Measurements from ENCODE around the gene TNIP2. TPM values are rescaled to one million over a fixed set of nuclear protein-coding genes. Genes with fewer than 3 reads are reported as not detected.

The TNIP2 gene
- total and polyA plus RNA-seq, 2 of the 13 experiments (the other 11 are each of a cell fraction or from before 2014, with no cell fraction given): 25.6 to 38.0 TPM

DNA sequence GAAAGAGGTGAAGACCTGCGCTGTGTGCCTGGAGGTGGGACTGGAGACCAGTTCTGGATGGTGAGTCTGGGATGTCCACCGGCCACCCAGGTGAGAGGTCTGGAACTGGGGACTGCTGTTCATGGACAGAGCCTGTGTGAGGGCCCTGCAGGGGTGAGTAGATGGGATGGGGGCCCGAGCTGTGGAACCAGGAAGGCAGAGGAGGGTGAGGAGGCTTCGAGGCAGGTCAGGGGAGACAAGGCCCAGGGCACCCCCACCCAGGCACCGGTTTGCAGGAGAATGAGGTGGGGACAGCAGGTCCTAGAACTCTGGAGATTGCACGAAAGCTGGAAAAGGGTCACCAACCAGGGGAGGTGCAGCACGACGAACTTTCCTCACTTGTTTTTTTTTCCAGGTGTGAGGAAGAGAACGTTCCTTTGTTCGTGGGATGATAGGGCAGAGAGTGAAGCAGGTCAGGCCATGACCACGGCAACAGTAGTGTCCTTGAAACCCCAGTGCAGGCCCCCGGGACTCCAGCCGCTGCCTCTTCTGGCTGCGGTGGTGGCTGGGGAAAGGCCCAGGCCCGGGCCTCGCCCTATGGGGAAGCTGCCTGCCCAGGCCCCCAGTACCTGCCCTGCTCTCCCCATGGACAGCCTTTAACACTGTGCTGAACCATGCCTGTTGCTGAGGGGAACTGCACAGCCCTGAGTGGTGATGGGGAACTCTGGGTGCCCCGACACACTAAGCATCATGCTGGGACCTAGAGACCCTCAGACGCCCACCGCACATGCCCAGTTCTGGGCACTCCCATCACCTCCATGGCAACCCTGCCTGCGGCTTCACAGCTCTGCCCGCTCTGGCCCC is 22.9 kb downstream of the TNIP2 start (continued):
- no peak for TF ChIP-seq ZNF546 (CRISPR knock-in tag; conservative IDR thresholded peaks at IDR 0.05)
- TF ChIP-seq TBX2 (CRISPR knock-in tag; IDR thresholded peaks at IDR 0.05; ENCODE audit: borderline replicate concordance): peak; percentile 80; the same call in 1 of the 2 replicates
- TF ChIP-seq JUNB (CRISPR knock-in tag; IDR thresholded peaks at IDR 0.05; ENCODE audit: borderline replicate concordance): no peak
- TF ChIP-seq SRF (IDR thresholded peaks at IDR 0.05; ENCODE audit: low read depth, low read length): no peak
- no peak for TF ChIP-seq ZNF879 (CRISPR knock-in tag; IDR thresholded peaks at IDR 0.05)
- TF ChIP-seq ZC3H4 (CRISPR knock-in tag; IDR thresholded peaks at IDR 0.05; ENCODE audit: borderline replicate concordance): no peak
- no peak for TF ChIP-seq ZNF674 (CRISPR knock-in tag; IDR thresholded peaks at IDR 0.05; ENCODE audit: low read depth)
- TF ChIP-seq NCOA5 (CRISPR knock-in tag; IDR thresholded peaks at IDR 0.05): no peak
- TF ChIP-seq, protein P1, sequence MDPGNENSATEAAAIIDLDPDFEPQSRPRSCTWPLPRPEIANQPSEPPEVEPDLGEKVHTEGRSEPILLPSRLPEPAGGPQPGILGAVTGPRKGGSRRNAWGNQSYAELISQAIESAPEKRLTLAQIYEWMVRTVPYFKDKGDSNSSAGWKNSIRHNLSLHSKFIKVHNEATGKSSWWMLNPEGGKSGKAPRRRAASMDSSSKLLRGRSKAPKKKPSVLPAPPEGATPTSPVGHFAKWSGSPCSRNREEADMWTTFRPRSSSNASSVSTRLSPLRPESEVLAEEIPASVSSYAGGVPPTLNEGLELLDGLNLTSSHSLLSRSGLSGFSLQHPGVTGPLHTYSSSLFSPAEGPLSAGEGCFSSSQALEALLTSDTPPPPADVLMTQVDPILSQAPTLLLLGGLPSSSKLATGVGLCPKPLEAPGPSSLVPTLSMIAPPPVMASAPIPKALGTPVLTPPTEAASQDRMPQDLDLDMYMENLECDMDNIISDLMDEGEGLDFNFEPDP (CRISPR knock-in tag; conservative IDR thresholded peaks at IDR 0.05): no peak
- no peak for TF ChIP-seq NFRKB (IDR thresholded peaks at IDR 0.05)
- no peak for TF ChIP-seq IRF2 (CRISPR knock-in tag; IDR thresholded peaks at IDR 0.05)
- TF ChIP-seq NFE2L2 (IDR thresholded peaks at IDR 0.05; ENCODE audit: low read length): no peak
- TF ChIP-seq MTA3 (CRISPR knock-in tag; IDR thresholded peaks at IDR 0.05): no peak
- no peak for TF ChIP-seq BHLHE40 (IDR thresholded peaks at IDR 0.05; ENCODE audit: low read length)
- TF ChIP-seq POLR2A (IDR thresholded peaks at IDR 0.05; ENCODE audit: insufficient read depth in 1 of 2, low read depth in 2 of 2, low read length in 2 of 2): peak in 1 of 2 experiments; percentile 14; a peak in 1 of 4 replicates
- TF ChIP-seq SMC3 (IDR thresholded peaks at IDR 0.05; ENCODE audit: low read length): no peak
- no peak for TF ChIP-seq HOXA5 (CRISPR knock-in tag; IDR thresholded peaks at IDR 0.05)
- TF ChIP-seq ZNF383 (CRISPR knock-in tag; IDR thresholded peaks at IDR 0.05; ENCODE audit: borderline replicate concordance): no peak
- 0 out of 2 replicates have a peak, but pooled peaks have one; percentile 17 for TF ChIP-seq ZNF556 (CRISPR knock-in tag; IDR thresholded peaks at IDR 0.05; ENCODE audit: borderline replicate concordance)
- TF ChIP-seq, protein P2, sequence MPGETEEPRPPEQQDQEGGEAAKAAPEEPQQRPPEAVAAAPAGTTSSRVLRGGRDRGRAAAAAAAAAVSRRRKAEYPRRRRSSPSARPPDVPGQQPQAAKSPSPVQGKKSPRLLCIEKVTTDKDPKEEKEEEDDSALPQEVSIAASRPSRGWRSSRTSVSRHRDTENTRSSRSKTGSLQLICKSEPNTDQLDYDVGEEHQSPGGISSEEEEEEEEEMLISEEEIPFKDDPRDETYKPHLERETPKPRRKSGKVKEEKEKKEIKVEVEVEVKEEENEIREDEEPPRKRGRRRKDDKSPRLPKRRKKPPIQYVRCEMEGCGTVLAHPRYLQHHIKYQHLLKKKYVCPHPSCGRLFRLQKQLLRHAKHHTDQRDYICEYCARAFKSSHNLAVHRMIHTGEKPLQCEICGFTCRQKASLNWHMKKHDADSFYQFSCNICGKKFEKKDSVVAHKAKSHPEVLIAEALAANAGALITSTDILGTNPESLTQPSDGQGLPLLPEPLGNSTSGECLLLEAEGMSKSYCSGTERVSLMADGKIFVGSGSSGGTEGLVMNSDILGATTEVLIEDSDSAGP (CRISPR knock-in tag; IDR thresholded peaks at IDR 0.05; ENCODE audit: borderline replicate concordance): peak; percentile 50; the same call in 1 of the 2 replicates
- no peak for TF ChIP-seq SUZ12 (IDR thresholded peaks at IDR 0.05; ENCODE audit: low read depth, low read length)
- TF ChIP-seq, protein P3, sequence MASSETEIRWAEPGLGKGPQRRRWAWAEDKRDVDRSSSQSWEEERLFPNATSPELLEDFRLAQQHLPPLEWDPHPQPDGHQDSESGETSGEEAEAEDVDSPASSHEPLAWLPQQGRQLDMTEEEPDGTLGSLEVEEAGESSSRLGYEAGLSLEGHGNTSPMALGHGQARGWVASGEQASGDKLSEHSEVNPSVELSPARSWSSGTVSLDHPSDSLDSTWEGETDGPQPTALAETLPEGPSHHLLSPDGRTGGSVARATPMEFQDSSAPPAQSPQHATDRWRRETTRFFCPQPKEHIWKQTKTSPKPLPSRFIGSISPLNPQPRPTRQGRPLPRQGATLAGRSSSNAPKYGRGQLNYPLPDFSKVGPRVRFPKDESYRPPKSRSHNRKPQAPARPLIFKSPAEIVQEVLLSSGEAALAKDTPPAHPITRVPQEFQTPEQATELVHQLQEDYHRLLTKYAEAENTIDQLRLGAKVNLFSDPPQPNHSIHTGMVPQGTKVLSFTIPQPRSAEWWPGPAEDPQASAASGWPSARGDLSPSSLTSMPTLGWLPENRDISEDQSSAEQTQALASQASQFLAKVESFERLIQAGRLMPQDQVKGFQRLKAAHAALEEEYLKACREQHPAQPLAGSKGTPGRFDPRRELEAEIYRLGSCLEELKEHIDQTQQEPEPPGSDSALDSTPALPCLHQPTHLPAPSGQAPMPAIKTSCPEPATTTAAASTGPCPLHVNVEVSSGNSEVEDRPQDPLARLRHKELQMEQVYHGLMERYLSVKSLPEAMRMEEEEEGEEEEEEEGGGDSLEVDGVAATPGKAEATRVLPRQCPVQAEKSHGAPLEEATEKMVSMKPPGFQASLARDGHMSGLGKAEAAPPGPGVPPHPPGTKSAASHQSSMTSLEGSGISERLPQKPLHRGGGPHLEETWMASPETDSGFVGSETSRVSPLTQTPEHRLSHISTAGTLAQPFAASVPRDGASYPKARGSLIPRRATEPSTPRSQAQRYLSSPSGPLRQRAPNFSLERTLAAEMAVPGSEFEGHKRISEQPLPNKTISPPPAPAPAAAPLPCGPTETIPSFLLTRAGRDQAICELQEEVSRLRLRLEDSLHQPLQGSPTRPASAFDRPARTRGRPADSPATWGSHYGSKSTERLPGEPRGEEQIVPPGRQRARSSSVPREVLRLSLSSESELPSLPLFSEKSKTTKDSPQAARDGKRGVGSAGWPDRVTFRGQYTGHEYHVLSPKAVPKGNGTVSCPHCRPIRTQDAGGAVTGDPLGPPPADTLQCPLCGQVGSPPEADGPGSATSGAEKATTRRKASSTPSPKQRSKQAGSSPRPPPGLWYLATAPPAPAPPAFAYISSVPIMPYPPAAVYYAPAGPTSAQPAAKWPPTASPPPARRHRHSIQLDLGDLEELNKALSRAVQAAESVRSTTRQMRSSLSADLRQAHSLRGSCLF (CRISPR knock-in tag; IDR thresholded peaks at IDR 0.05; ENCODE audit: borderline replicate concordance): no peak
